NT2/D1 (cell line): ENCODE measurements around the gene GPS1.

Experiments
- SUZ12 ChIP-seq: IDR thresholded peaks from 2 replicates; pipeline ENCODE4 v1.6.1; 2011; ENCODE audit not compliant: insufficient read length, insufficient read depth; ENCODE audit errors: extremely low read depth
- ZNF274 ChIP-seq: IDR thresholded peaks from 2 replicates; pipeline ENCODE4 v1.6.1; 2011; ENCODE audit warnings: mild to moderate bottlenecking, low read depth, low read length

DNA sequence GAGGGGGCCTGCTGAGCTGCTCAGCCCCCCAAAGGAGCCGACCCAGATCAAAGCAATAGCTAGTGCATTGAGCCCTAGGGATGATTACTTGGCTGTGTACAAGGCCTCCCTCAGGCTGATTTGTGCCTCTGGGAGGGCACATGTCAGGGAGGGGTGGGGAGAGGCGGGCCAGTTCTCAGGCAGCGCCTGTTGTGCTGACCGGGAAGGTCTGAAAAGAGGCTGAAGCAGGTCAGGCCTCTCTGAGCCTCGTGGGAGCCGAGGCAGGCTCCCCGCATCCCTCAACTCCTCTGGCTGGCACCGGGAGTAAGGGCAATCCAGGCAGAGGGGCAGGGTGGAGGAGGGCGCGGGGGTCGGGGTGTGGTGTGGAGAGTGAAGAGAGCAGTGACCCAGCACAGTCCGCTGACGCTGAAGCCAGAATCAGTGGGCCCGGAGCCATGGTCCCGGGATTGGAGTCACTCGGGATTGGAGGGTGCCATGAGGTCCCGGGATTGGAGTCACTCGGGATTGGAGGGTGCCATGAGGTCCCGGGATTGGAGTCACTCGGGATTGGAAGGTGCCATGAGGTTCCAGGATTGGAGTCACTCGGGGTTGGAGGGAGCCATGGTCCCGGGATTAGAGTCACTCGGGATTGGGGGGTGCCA, 17.2 kb upstream of the GPS1 start:
- TF ChIP-seq SUZ12: no peak
- no peak for TF ChIP-seq ZNF274
